Lower lobe of right lung (tissue), 2 donors: ENCODE data around the gene ACO1. TPM values are rescaled to one million over a fixed set of nuclear protein-coding genes. Genes with fewer than 3 reads are reported as not detected.
"Not testable (repeated sequence)": the region's sequence is repeated elsewhere in the genome, so short reads cannot be mapped to it uniquely, and the experiment has no call there.

ENCODE experiments used
- ATAC-seq, 2 donors: fragments of 200-7000 bp; cut with Tn5 transposase; one replicate each; pipeline ENCODE4 v1.9.1; 2020 to 2022; ENCODE audit warnings: mild to moderate bottlenecking in 2 of 2, moderate library complexity in 2 of 2
- DNase-seq: peaks from one replicate; pipeline ENCODE4 v3.0.0-alpha.2; 2020
- H3K27ac ChIP-seq: fragments of 200-600 bp; one replicate; pipeline ENCODE4 v1.8.0; 2022
- H3K27me3 ChIP-seq: fragments of 200-600 bp; one replicate; pipeline ENCODE4 v1.8.0; 2022; ENCODE audit warnings: low read depth
- H3K36me3 ChIP-seq: fragments of 200-600 bp; one replicate; pipeline ENCODE4 v1.8.0; 2022; ENCODE audit warnings: mild to moderate bottlenecking
- H3K4me1 ChIP-seq: fragments of 200-600 bp; one replicate; pipeline ENCODE4 v1.8.0; 2022
- H3K4me3 ChIP-seq: fragments of 200-600 bp; one replicate; pipeline ENCODE4 v1.8.0; 2022; ENCODE audit warnings: mild to moderate bottlenecking
- H3K9me3 ChIP-seq: fragments of 200-600 bp; one replicate; pipeline ENCODE4 v1.8.0; 2022
- CTCF ChIP-seq: fragments of 200-600 bp; IDR thresholded peaks from one replicate; pipeline ENCODE4 v1.8.0; 2022; ENCODE audit warnings: antibody characterized with exemption, mild to moderate bottlenecking
- intact Hi-C: fragments of 100-400 bp; cut with DNase I; formaldehyde crosslinking; loops from one replicate; pipeline ENCODE4 v1.11.0; 2022
- total RNA-seq: library from RNA; stranded (reverse); fragmentation: NEBNext Ultra II Directional; extraction: Animal tissue kit (Norgen Biotek cat#: 25700); gene quantifications from one replicate; pipeline ENCODE4 v1.2.1, GENCODE V29; 2021
- donor health status: DM: no; HTN: yes; CAD: no; lungs with severe emphysema.

The ACO1 gene
- total RNA-seq, 1 donor from 2014 or later = 33.6 TPM

GRCh38 chr9:32345243-32345642 is 39.2 kb upstream of the ACO1 start:
- TF ChIP-seq CTCF = no peak
- Histone ChIP-seq H3K27ac (no peak overlapping the region), H3K4me1 (no peaks in the 10 kb centered on the region), H3K9me3 (no peaks in the 10 kb centered on the region), H3K27me3 (no peaks in the 10 kb centered on the region), H3K4me3 (no peak overlapping the region), H3K36me3 (no peaks in the 10 kb centered on the region)
- intact Hi-C loops = no loop called here
- DNase-seq (no peak), ATAC-seq (no peak)

- H3K9me3 ChIP-seq = no peaks in the 10 kb centered on the region
- no peaks in the 10 kb centered on the region for H3K36me3 ChIP-seq
- no peak overlapping the region for H3K27ac ChIP-seq
- ATAC-seq = no peak
- H3K27me3 ChIP-seq = no peaks in the 10 kb centered on the region
- TF ChIP-seq CTCF = no peak
- no peak overlapping the region for H3K4me3 ChIP-seq
- no peaks in the 10 kb centered on the region for H3K4me1 ChIP-seq
- DNase-seq = no peak
- intact Hi-C loops = no loop called here
Measured at GRCh38 chr9:32347571-32347970, 36.9 kb upstream of the ACO1 start.

GRCh38 chr9:32348106-32348695 is 36.2 kb upstream of the ACO1 start:
- Histone ChIP-seq H3K4me1 (no peaks in the 10 kb centered on the region), H3K27me3 (no peaks in the 10 kb centered on the region), H3K27ac (no peak overlapping the region), H3K4me3 (no peak overlapping the region), H3K9me3 (no peaks in the 10 kb centered on the region), H3K36me3 (no peaks in the 10 kb centered on the region)
- TF ChIP-seq CTCF = no peak
- ATAC-seq (no peak), DNase-seq (no peak)
- intact Hi-C loops = no loop called here

GRCh38 chr9:32349013-32349412 is 35.4 kb upstream of the ACO1 start:
- intact Hi-C loops = no loop called here
- H3K36me3 ChIP-seq = no peaks in the 10 kb centered on the region
- ATAC-seq = no peak
- TF ChIP-seq CTCF = no peak
- H3K9me3 ChIP-seq = no peaks in the 10 kb centered on the region
- H3K27me3 ChIP-seq = no peaks in the 10 kb centered on the region
- no peak for DNase-seq
- H3K4me3 ChIP-seq = no peak overlapping the region
- no peaks in the 10 kb centered on the region for H3K4me1 ChIP-seq
- H3K27ac ChIP-seq = no peak overlapping the region

- Histone ChIP-seq H3K36me3 (no peaks in the 10 kb centered on the region), H3K27ac (no peak overlapping the region), H3K4me3 (no peak overlapping the region), H3K4me1 (no peaks in the 10 kb centered on the region), H3K27me3 (no peaks in the 10 kb centered on the region), H3K9me3 (no peaks in the 10 kb centered on the region)
- no peak for ATAC-seq
- intact Hi-C loops = no loop called here
- TF ChIP-seq CTCF = peak; percentile 20
- DNase-seq = no peak
Measured at GRCh38 chr9:32350682-32351081, 33.8 kb upstream of the ACO1 start.

- Histone ChIP-seq H3K36me3 (no peaks in the 10 kb centered on the region), H3K4me3 (no peak overlapping the region), H3K27me3 (no peaks in the 10 kb centered on the region), H3K9me3 (no peaks in the 10 kb centered on the region), H3K4me1 (no peaks in the 10 kb centered on the region), H3K27ac (no peak overlapping the region)
- DNase-seq = no peak
- no peak for TF ChIP-seq CTCF
- ATAC-seq = no peak
- intact Hi-C loops = no loop called here
Measured at GRCh38 chr9:32351845-32352244, 32.6 kb upstream of the ACO1 start.

GRCh38 chr9:32353476-32353875 is 31.0 kb upstream of the ACO1 start:
- H3K27ac ChIP-seq, H3K27me3 ChIP-seq, H3K9me3 ChIP-seq, H3K4me3 ChIP-seq, intact Hi-C loops, H3K4me1 ChIP-seq, H3K36me3 ChIP-seq, DNase-seq, ATAC-seq: not testable (repeated sequence)
